ENCODE results near the gene PPM1H. TPM values are rescaled to one million over a fixed set of nuclear protein-coding genes. Genes with fewer than 3 reads are reported as not detected.

PPM1H gene
- total RNA-seq, 6 experiments from 2014 or later, result 7.0 to 20.9 (median 8.4) TPM

GRCh38 chr12:62622177-62622576 lies 312.8 kb downstream of the PPM1H start:
- no peak for DNase-seq
- no peak overlapping the region for H3K27ac Mint-ChIP-seq
- peaks cover 8% of the 10 kb centered on the region; the same call in 1 of the 2 replicates for H3K4me1 Mint-ChIP-seq (ENCODE audit: low read depth)
- H3K27me3 Mint-ChIP-seq (ENCODE audit: insufficient read depth), result peaks cover 2% of the 10 kb centered on the region; the same call in 1 of the 2 replicates
- H3K4me3 Mint-ChIP-seq, result no peak overlapping the region
- H3K9me3 Mint-ChIP-seq, result no peaks in the 10 kb centered on the region
- H3K36me3 Mint-ChIP-seq (ENCODE audit: low read depth), result no peaks in the 10 kb centered on the region
- TF ChIP-seq CTCF (IDR thresholded peaks at IDR 0.05), result no peak

GRCh38 chr12:62621101-62621638 lies 313.8 kb downstream of the PPM1H start:
- no peaks in the 10 kb centered on the region for H3K9me3 Mint-ChIP-seq
- no peak for TF ChIP-seq CTCF (IDR thresholded peaks at IDR 0.05)
- H3K27me3 Mint-ChIP-seq (ENCODE audit: insufficient read depth), result peaks cover 2% of the 10 kb centered on the region; the same call in 1 of the 2 replicates
- no peaks in the 10 kb centered on the region for H3K36me3 Mint-ChIP-seq (ENCODE audit: low read depth)
- no peak for DNase-seq
- H3K27ac Mint-ChIP-seq, result no peak overlapping the region
- H3K4me3 Mint-ChIP-seq, result no peak overlapping the region
- peaks cover 13% of the 10 kb centered on the region; the same call in 1 of the 2 replicates for H3K4me1 Mint-ChIP-seq (ENCODE audit: low read depth)

- TF ChIP-seq CTCF (IDR thresholded peaks at IDR 0.05), result no peak
- no peak for DNase-seq
- H3K4me3 Mint-ChIP-seq, result no peak overlapping the region
- H3K4me1 Mint-ChIP-seq (ENCODE audit: low read depth), result peaks cover 13% of the 10 kb centered on the region; the same call in 1 of the 2 replicates
- H3K9me3 Mint-ChIP-seq, result no peaks in the 10 kb centered on the region
- no peaks in the 10 kb centered on the region for H3K36me3 Mint-ChIP-seq (ENCODE audit: low read depth)
- H3K27ac Mint-ChIP-seq, result no peak overlapping the region
- H3K27me3 Mint-ChIP-seq (ENCODE audit: insufficient read depth), result peaks cover 2% of the 10 kb centered on the region; the same call in 1 of the 2 replicates
Measured at GRCh38 chr12:62618930-62619329, 316.0 kb downstream of the PPM1H start.

- no peak for DNase-seq
- Mint-ChIP-seq H3K36me3 (ENCODE audit: low read depth) (no peaks in the 10 kb centered on the region), H3K27ac (no peak overlapping the region), H3K4me3 (no peak overlapping the region), H3K27me3 (ENCODE audit: insufficient read depth) (peaks cover 2% of the 10 kb centered on the region; the same call in 1 of the 2 replicates), H3K4me1 (ENCODE audit: low read depth) (peaks cover 13% of the 10 kb centered on the region; the same call in 1 of the 2 replicates), H3K9me3 (no peaks in the 10 kb centered on the region)
- TF ChIP-seq CTCF (IDR thresholded peaks at IDR 0.05), result no peak
Measured at GRCh38 chr12:62618319-62618718, 316.6 kb downstream of the PPM1H start.

- TF ChIP-seq CTCF (IDR thresholded peaks at IDR 0.05), result no peak
- DNase-seq, result no peak
- Mint-ChIP-seq H3K9me3 (no peaks in the 10 kb centered on the region), H3K4me3 (no peak overlapping the region), H3K27ac (no peak overlapping the region), H3K36me3 (ENCODE audit: low read depth) (no peaks in the 10 kb centered on the region), H3K4me1 (ENCODE audit: low read depth) (peaks cover 21% of the 10 kb centered on the region), H3K27me3 (ENCODE audit: insufficient read depth) (no peaks in the 10 kb centered on the region)
Measured at GRCh38 chr12:62613081-62613480, 321.9 kb downstream of the PPM1H start.

All from HFFc6 (cell line).